ENCODE results near the gene SPO11. TPM values are rescaled to one million over a fixed set of nuclear protein-coding genes. Genes with fewer than 3 reads are reported as not detected.

Gene SPO11
- total RNA-seq, 2 experiments from 2014 or later, result not detected

- POLR2A ChIA-PET, result interaction anchor here (1.2 kb wide), 1 partner anchor 14 kb away, joined by 3 read pairs; the partner anchor contains the start of gene RBM38
- no peaks in the 10 kb centered on the region for H3K27me3 Mint-ChIP-seq
- no peak overlapping the region for H3K4me3 Mint-ChIP-seq
- Histone ChIP-seq H3K4me3 (ENCODE audit: low read length) (no peak overlapping the region), H3K27ac (ENCODE audit: low read depth in 1 of 2, low read length in 2 of 2) (no peak overlapping the region), H3K36me3 (ENCODE audit: insufficient read depth, low read length) (peaks cover 72% of the 10 kb centered on the region), H3K4me1 (ENCODE audit: insufficient read depth, low read length) (peaks cover 19% of the 10 kb centered on the region), H3K9me3 (ENCODE audit: control insufficient read depth in 1 of 2, insufficient read depth in 1 of 2, low read length in 2 of 2) (no peaks in the 10 kb centered on the region), H3K27me3 (ENCODE audit: control insufficient read depth in 1 of 2, insufficient read depth in 2 of 2, low read length in 2 of 2) (no peaks in the 10 kb centered on the region)
- H3K9me3 Mint-ChIP-seq, result no peaks in the 10 kb centered on the region
- CTCF ChIA-PET, result no interaction called here
- ATAC-seq (ENCODE audit: poor library complexity) (no peak), DNase-seq (no peak)
- peaks cover 84% of the 10 kb centered on the region for H3K36me3 Mint-ChIP-seq (ENCODE audit: low read depth)
- TF ChIP-seq CTCF (IDR thresholded peaks at IDR 0.05), result no peak
- no peak overlapping the region for H3K27ac Mint-ChIP-seq
- H3K4me1 Mint-ChIP-seq (ENCODE audit: low read depth), result peaks cover 45% of the 10 kb centered on the region
- intact Hi-C loops (cut with DNase I, micrococcal nuclease), result no loop called here
These were observed 47.7 kb downstream of the SPO11 start for GRCh38 chr20:57377350-57377749.

- ChIA-PET POLR2A (no interaction called here), CTCF (no interaction called here)
- Histone ChIP-seq H3K9me3 (ENCODE audit: control insufficient read depth in 1 of 2, insufficient read depth in 1 of 2, low read length in 2 of 2) (no peaks in the 10 kb centered on the region), H3K36me3 (ENCODE audit: insufficient read depth, low read length) (peaks cover 71% of the 10 kb centered on the region), H3K27me3 (ENCODE audit: control insufficient read depth in 1 of 2, insufficient read depth in 2 of 2, low read length in 2 of 2) (no peaks in the 10 kb centered on the region), H3K4me3 (ENCODE audit: low read length) (no peak overlapping the region), H3K27ac (ENCODE audit: low read depth in 1 of 2, low read length in 2 of 2) (no peak overlapping the region), H3K4me1 (ENCODE audit: insufficient read depth, low read length) (peaks cover 23% of the 10 kb centered on the region)
- Mint-ChIP-seq H3K4me3 (no peak overlapping the region), H3K36me3 (ENCODE audit: low read depth) (peaks cover 86% of the 10 kb centered on the region), H3K9me3 (no peaks in the 10 kb centered on the region), H3K27ac (no peak overlapping the region), H3K4me1 (ENCODE audit: low read depth) (peaks cover 49% of the 10 kb centered on the region), H3K27me3 (no peaks in the 10 kb centered on the region)
- no peak for ATAC-seq (ENCODE audit: poor library complexity)
- intact Hi-C loops (cut with DNase I, micrococcal nuclease), result no loop called here
- no peak for DNase-seq
- no peak for TF ChIP-seq CTCF (IDR thresholded peaks at IDR 0.05)
These were observed 48.5 kb downstream of the SPO11 start for GRCh38 chr20:57378107-57378506.

GRCh38 chr20:57378646-57379262 is 49.2 kb downstream of the SPO11 start:
- Histone ChIP-seq H3K4me3 (ENCODE audit: low read length) (no peak overlapping the region), H3K9me3 (ENCODE audit: control insufficient read depth in 1 of 2, insufficient read depth in 1 of 2, low read length in 2 of 2) (no peaks in the 10 kb centered on the region), H3K27me3 (ENCODE audit: control insufficient read depth in 1 of 2, insufficient read depth in 2 of 2, low read length in 2 of 2) (no peaks in the 10 kb centered on the region), H3K36me3 (ENCODE audit: insufficient read depth, low read length) (peaks cover 66% of the 10 kb centered on the region), H3K4me1 (ENCODE audit: insufficient read depth, low read length) (peaks cover 27% of the 10 kb centered on the region), H3K27ac (ENCODE audit: low read depth in 1 of 2, low read length in 2 of 2) (no peak overlapping the region)
- DNase-seq, result no peak
- no peak for TF ChIP-seq CTCF (IDR thresholded peaks at IDR 0.05)
- Mint-ChIP-seq H3K36me3 (ENCODE audit: low read depth) (peaks cover 80% of the 10 kb centered on the region), H3K27me3 (no peaks in the 10 kb centered on the region), H3K4me1 (ENCODE audit: low read depth) (peaks cover 43% of the 10 kb centered on the region), H3K27ac (no peak overlapping the region), H3K4me3 (no peak overlapping the region), H3K9me3 (no peaks in the 10 kb centered on the region)
- no peak for ATAC-seq (ENCODE audit: poor library complexity)
- ChIA-PET POLR2A (interaction anchor here (0.7 kb wide), 1 partner anchor 29 kb away, joined by 3 read pairs; no protein-coding TSS in a partner anchor), CTCF (interaction anchor here (1.1 kb wide), 1 partner anchor 117 kb away, joined by 3 read pairs; no protein-coding TSS in a partner anchor)
- intact Hi-C loops (cut with DNase I, micrococcal nuclease), result no loop called here

All from CD4-positive, alpha-beta T cell (primary cell).